ENCODE measurements around the gene ITPR3. TPM values are rescaled to one million over a fixed set of nuclear protein-coding genes. Genes with fewer than 3 reads are reported as not detected.
A peak's percentile ranks its signal among the peaks of the same experiment; 100 is the strongest.

Gene ITPR3
- total and polyA plus RNA-seq, 5 donors from 2014 or later, result 1.3 to 54.5 (median 2.2) TPM

DNA sequence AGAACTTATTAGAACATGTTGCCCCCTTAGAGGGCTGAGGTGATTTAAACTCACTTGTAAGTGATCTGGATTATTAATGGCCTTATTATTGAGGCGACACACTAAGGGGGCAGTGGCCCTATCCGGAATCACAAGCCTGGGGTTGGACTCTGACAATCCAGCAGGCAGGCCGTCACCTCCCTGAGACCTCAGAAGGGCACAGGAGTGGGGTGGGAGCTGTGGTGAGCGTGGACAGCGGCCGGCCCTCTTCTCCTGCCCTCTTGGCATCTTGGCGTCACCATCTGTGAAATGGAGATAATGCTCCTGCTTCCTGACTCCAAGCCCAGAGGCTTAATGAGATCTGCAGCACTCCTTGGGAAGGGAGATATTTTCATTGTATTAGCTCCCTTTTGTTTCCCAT is 106.0 kb downstream of the ITPR3 start:
- Histone ChIP-seq H3K27me3 (ENCODE audit: control insufficient read depth, insufficient read depth, low read length) (peaks cover 4% of the 10 kb centered on the region), H3K27ac (ENCODE audit: insufficient read depth, low read length, poor library complexity, severe bottlenecking) (no peak overlapping the region), H3K9me3 (ENCODE audit: control insufficient read depth in 2 of 2, low read length in 2 of 2) (no peaks in the 10 kb centered on the region), H3K4me3 (ENCODE audit: low read depth, low read length) (no peak overlapping the region), H3K36me3 (ENCODE audit: control insufficient read depth, insufficient read depth, low read length) (no peaks in the 10 kb centered on the region), H3K4me1 (ENCODE audit: control insufficient read depth, insufficient read depth, low read length, poor library complexity, severe bottlenecking) (no peaks in the 10 kb centered on the region)
- peaks cover 0 to 14% (median 3%) of the 10 kb centered on the region in 4 donors for H3K4me1 Mint-ChIP-seq
- peaks cover 35% of the 10 kb centered on the region for H3K27me3 Mint-ChIP-seq
- no peak overlapping the region for H3K27ac Mint-ChIP-seq
- no peaks in the 10 kb centered on the region for H3K9me3 Mint-ChIP-seq
- DNase-seq (no peak), ATAC-seq (ENCODE audit: low read depth in 2 of 2) (no peak)
- H3K4me3 Mint-ChIP-seq, result no peak overlapping the region
- H3K36me3 Mint-ChIP-seq, result no peaks in the 10 kb centered on the region

DNA sequence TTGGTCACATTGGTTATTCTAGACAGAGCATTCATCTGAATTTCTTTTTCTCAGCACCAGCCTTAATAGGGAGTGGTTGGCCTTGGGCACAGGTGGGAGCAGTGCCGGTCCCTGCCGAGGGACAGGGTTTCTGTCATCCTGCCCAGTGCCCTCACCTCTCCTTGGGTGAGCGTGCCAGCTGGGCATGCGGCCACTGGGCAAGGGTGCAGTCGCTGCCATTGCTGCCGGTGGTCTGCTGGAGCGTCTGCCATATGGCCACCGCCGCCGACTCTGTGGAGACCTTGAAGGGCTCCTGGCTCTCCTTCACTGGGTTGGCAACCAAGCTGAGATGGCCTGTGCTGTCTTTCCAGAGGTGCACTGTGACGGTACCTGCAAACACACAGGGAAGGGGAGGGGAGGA is 106.8 kb downstream of the ITPR3 start:
- no peaks in the 10 kb centered on the region for H3K9me3 ChIP-seq (ENCODE audit: control insufficient read depth in 2 of 2, low read length in 2 of 2)
- no peak for ATAC-seq (ENCODE audit: low read depth in 2 of 2)
- no peaks in the 10 kb centered on the region for H3K36me3 ChIP-seq (ENCODE audit: control insufficient read depth, insufficient read depth, low read length)
- no peak overlapping the region for H3K27ac ChIP-seq (ENCODE audit: insufficient read depth, low read length, poor library complexity, severe bottlenecking)
- H3K4me3 Mint-ChIP-seq, result no peak overlapping the region
- DNase-seq, result no peak
- peaks cover 2% of the 10 kb centered on the region for H3K27me3 ChIP-seq (ENCODE audit: control insufficient read depth, insufficient read depth, low read length)
- peaks cover 28% of the 10 kb centered on the region for H3K27me3 Mint-ChIP-seq
- H3K4me3 ChIP-seq (ENCODE audit: low read depth, low read length), result no peak overlapping the region
- H3K9me3 Mint-ChIP-seq, result no peaks in the 10 kb centered on the region
- peaks cover 0 to 14% (median 3%) of the 10 kb centered on the region in 4 donors for H3K4me1 Mint-ChIP-seq
- H3K4me1 ChIP-seq (ENCODE audit: control insufficient read depth, insufficient read depth, low read length, poor library complexity, severe bottlenecking), result no peaks in the 10 kb centered on the region
- no peak overlapping the region for H3K27ac Mint-ChIP-seq
- H3K36me3 Mint-ChIP-seq, result no peaks in the 10 kb centered on the region

DNA sequence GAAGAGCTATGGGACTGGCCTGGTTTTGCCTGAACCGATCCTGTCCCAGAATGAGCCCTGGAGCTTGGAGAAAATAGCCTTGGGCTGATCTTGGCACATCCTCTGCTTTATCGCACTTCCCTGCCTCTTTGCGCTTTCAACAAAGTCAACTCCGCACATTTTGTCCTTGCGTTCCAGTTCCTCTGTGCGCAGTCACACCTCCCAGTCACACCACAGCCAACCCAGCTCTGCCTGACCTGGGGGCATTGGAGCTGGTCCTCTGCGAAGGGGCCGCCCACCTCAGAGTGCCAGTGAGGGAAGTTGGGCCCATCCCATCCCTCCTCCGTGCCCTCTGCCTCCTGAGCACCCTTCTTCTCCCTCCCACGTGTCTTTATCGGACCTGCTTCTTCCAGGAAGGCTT is 107.3 kb downstream of the ITPR3 start:
- H3K4me1 Mint-ChIP-seq, result peaks cover 0 to 14% (median 3%) of the 10 kb centered on the region in 4 donors
- H3K9me3 Mint-ChIP-seq, result no peaks in the 10 kb centered on the region
- DNase-seq, result no peak
- no peak overlapping the region for H3K4me3 ChIP-seq (ENCODE audit: low read depth, low read length)
- no peak overlapping the region for H3K27ac Mint-ChIP-seq
- no peak for ATAC-seq (ENCODE audit: low read depth in 2 of 2)
- H3K27me3 Mint-ChIP-seq, result peaks cover 23% of the 10 kb centered on the region
- H3K36me3 ChIP-seq (ENCODE audit: control insufficient read depth, insufficient read depth, low read length), result no peaks in the 10 kb centered on the region
- no peaks in the 10 kb centered on the region for H3K36me3 Mint-ChIP-seq
- peaks cover 2% of the 10 kb centered on the region for H3K27me3 ChIP-seq (ENCODE audit: control insufficient read depth, insufficient read depth, low read length)
- no peak overlapping the region for H3K4me3 Mint-ChIP-seq
- H3K9me3 ChIP-seq (ENCODE audit: control insufficient read depth in 2 of 2, low read length in 2 of 2), result no peaks in the 10 kb centered on the region
- H3K4me1 ChIP-seq (ENCODE audit: control insufficient read depth, insufficient read depth, low read length, poor library complexity, severe bottlenecking), result no peaks in the 10 kb centered on the region
- H3K27ac ChIP-seq (ENCODE audit: insufficient read depth, low read length, poor library complexity, severe bottlenecking), result no peak overlapping the region

DNA sequence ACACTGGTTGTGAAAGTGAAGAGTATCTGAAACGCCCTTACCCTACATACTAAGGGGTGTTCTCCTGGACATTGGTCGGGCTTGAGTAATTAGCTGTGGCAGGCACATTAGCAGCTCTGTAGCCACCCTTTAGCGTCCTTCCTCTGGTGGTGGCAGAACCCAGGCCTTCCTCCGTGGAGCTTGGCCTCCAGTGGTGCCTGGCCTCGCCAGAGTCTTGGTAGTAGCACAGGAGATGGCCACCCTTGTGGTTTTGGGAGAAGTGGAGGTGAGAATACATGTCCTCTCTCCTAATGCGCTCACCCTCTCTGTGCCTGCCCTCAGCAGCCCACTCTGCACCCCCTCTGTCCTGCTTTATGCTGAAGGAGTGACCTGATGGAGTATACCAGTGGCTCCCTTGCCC is 107.9 kb downstream of the ITPR3 start:
- Mint-ChIP-seq H3K36me3 (no peaks in the 10 kb centered on the region), H3K27ac (no peak overlapping the region), H3K4me3 (no peak overlapping the region), H3K4me1 (peaks cover 0 to 8% (median 2%) of the 10 kb centered on the region in 4 donors), H3K27me3 (peaks cover 20% of the 10 kb centered on the region), H3K9me3 (no peaks in the 10 kb centered on the region)
- H3K27ac ChIP-seq (ENCODE audit: insufficient read depth, low read length, poor library complexity, severe bottlenecking), result no peak overlapping the region
- DNase-seq, result no peak
- H3K27me3 ChIP-seq (ENCODE audit: control insufficient read depth, insufficient read depth, low read length), result peaks cover 2% of the 10 kb centered on the region
- no peak overlapping the region for H3K4me3 ChIP-seq (ENCODE audit: low read depth, low read length)
- no peak for ATAC-seq (ENCODE audit: low read depth in 2 of 2)
- no peaks in the 10 kb centered on the region for H3K36me3 ChIP-seq (ENCODE audit: control insufficient read depth, insufficient read depth, low read length)
- no peaks in the 10 kb centered on the region for H3K4me1 ChIP-seq (ENCODE audit: control insufficient read depth, insufficient read depth, low read length, poor library complexity, severe bottlenecking)
- no peaks in the 10 kb centered on the region for H3K9me3 ChIP-seq (ENCODE audit: control insufficient read depth in 2 of 2, low read length in 2 of 2)

DNA sequence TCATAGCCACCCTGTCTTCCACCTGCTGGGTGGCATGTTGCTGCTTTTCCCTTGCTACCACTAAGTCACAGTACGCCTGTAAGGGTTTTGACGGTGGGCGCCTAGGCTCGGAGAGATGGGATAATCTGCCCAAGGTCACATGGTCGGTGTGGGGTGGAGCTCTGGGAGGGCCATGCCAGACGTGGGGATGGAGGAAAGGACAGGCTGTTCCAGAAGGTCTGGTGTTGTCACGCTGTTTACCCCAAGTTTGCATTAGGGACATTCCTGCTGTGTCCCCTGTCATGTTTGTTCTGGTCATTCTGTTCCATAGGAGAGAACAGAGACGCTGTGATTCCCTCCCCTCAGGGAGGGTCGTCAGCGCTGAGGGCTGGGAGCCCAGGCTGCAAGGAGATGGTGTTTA is 109.5 kb downstream of the ITPR3 start:
- Histone ChIP-seq H3K27ac (ENCODE audit: insufficient read depth, low read length, poor library complexity, severe bottlenecking) (no peak overlapping the region), H3K4me1 (ENCODE audit: control insufficient read depth, insufficient read depth, low read length, poor library complexity, severe bottlenecking) (no peaks in the 10 kb centered on the region), H3K27me3 (ENCODE audit: control insufficient read depth, insufficient read depth, low read length) (no peaks in the 10 kb centered on the region), H3K4me3 (ENCODE audit: low read depth, low read length) (no peak overlapping the region), H3K9me3 (ENCODE audit: control insufficient read depth in 2 of 2, low read length in 2 of 2) (no peaks in the 10 kb centered on the region), H3K36me3 (ENCODE audit: control insufficient read depth, insufficient read depth, low read length) (no peaks in the 10 kb centered on the region)
- Mint-ChIP-seq H3K27me3 (peaks cover 17% of the 10 kb centered on the region), H3K4me3 (no peak overlapping the region), H3K9me3 (no peaks in the 10 kb centered on the region), H3K4me1 (no peaks in the 10 kb centered on the region), H3K36me3 (no peaks in the 10 kb centered on the region), H3K27ac (peak overlapping the region in 2 of 3 donors; percentile 40 to 56)
- ATAC-seq (ENCODE audit: low read depth in 2 of 2) (no peak), DNase-seq (no peak)

DNA sequence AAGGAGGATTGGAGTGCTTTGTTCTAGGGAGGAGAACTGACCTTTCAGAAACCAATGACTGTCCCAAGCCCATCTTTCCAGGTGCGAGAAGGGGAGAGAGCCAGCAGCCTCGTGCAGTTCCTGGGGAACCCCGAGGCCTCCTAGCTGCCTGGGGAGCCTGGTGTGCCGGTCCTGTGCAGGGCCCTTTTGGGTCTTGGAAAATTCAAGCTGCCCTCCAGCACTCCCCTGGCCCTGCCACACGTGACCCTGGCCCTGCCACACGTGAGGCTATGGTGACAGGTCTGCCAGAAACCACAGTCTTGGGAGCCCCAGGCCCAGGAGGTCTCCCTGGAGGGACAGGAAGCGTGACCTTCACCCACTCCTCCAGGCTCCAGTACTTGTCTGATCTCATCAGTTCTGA is 109.9 kb downstream of the ITPR3 start:
- no peak overlapping the region for H3K4me3 Mint-ChIP-seq
- DNase-seq (no peak), ATAC-seq (ENCODE audit: low read depth in 2 of 2) (no peak)
- no peaks in the 10 kb centered on the region for H3K9me3 Mint-ChIP-seq
- H3K4me1 Mint-ChIP-seq, result no peaks in the 10 kb centered on the region
- Histone ChIP-seq H3K4me1 (ENCODE audit: control insufficient read depth, insufficient read depth, low read length, poor library complexity, severe bottlenecking) (no peaks in the 10 kb centered on the region), H3K27me3 (ENCODE audit: control insufficient read depth, insufficient read depth, low read length) (no peaks in the 10 kb centered on the region), H3K4me3 (ENCODE audit: low read depth, low read length) (no peak overlapping the region), H3K36me3 (ENCODE audit: control insufficient read depth, insufficient read depth, low read length) (no peaks in the 10 kb centered on the region), H3K9me3 (ENCODE audit: control insufficient read depth in 2 of 2, low read length in 2 of 2) (no peaks in the 10 kb centered on the region), H3K27ac (ENCODE audit: insufficient read depth, low read length, poor library complexity, severe bottlenecking) (no peak overlapping the region)
- peaks cover 13% of the 10 kb centered on the region for H3K27me3 Mint-ChIP-seq
- H3K36me3 Mint-ChIP-seq, result no peaks in the 10 kb centered on the region
- H3K27ac Mint-ChIP-seq, result no peak overlapping the region

DNA sequence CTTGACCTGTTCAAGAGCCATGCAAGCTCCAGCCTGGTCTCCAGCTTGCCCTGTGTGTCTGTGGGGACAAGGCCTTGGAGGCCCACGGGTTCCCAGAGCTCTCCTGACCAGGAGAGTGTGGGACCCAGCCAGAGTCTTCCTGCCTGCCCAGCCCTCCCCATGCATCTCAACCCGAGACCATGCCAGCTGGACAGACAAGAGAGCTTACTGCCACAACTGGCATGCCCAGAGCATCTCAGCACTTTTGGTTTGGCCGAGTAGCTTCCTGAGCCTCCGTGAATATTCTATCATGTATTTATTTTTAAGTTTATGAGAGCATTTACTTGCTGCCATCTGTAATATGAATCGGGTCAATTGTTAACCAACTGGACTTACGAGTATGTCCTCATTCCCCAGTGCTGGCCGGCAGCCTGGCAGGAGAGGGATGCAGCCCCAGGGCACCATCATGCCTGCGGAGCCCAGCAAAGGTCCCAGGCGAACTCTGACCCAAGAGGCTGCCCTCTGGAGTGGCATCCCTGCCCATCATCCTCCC is 110.7 kb downstream of the ITPR3 start:
- Histone ChIP-seq H3K4me3 (ENCODE audit: low read depth, low read length) (no peak overlapping the region), H3K27ac (ENCODE audit: insufficient read depth, low read length, poor library complexity, severe bottlenecking) (no peak overlapping the region), H3K27me3 (ENCODE audit: control insufficient read depth, insufficient read depth, low read length) (no peaks in the 10 kb centered on the region), H3K4me1 (ENCODE audit: control insufficient read depth, insufficient read depth, low read length, poor library complexity, severe bottlenecking) (no peaks in the 10 kb centered on the region), H3K9me3 (ENCODE audit: control insufficient read depth in 2 of 2, low read length in 2 of 2) (no peaks in the 10 kb centered on the region), H3K36me3 (ENCODE audit: control insufficient read depth, insufficient read depth, low read length) (no peaks in the 10 kb centered on the region)
- Mint-ChIP-seq H3K36me3 (no peaks in the 10 kb centered on the region), H3K4me1 (no peaks in the 10 kb centered on the region), H3K27me3 (peaks cover 11% of the 10 kb centered on the region), H3K27ac (no peak overlapping the region), H3K9me3 (no peaks in the 10 kb centered on the region), H3K4me3 (no peak overlapping the region)
- no peak for DNase-seq
- no peak for ATAC-seq (ENCODE audit: low read depth in 2 of 2)

DNA sequence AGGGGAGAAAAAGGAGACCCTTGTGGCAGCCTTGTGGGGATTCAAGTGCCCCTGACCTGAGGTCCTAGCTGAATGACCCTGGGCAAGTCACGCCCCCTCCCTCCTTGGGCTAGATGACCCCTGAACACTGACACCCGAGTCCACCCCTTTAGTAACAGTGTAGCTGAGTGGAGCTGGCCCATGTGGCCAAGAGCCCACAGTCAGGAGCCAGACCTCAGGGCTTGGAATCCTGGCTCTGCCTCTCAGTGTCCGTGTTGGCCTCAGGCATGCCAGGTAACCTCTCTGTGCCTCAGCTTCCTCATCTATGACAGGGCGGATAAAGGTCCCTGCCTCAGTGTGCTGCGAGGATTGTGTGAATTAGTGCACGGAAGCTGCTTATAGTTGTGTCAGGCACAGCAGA is 111.3 kb downstream of the ITPR3 start:
- Mint-ChIP-seq H3K27me3 (peaks cover 5% of the 10 kb centered on the region), H3K36me3 (no peaks in the 10 kb centered on the region), H3K4me3 (no peak overlapping the region), H3K9me3 (no peaks in the 10 kb centered on the region), H3K4me1 (no peaks in the 10 kb centered on the region), H3K27ac (no peak overlapping the region)
- H3K36me3 ChIP-seq (ENCODE audit: control insufficient read depth, insufficient read depth, low read length), result no peaks in the 10 kb centered on the region
- no peak overlapping the region for H3K4me3 ChIP-seq (ENCODE audit: low read depth, low read length)
- no peak for DNase-seq
- no peaks in the 10 kb centered on the region for H3K9me3 ChIP-seq (ENCODE audit: control insufficient read depth in 2 of 2, low read length in 2 of 2)
- ATAC-seq (ENCODE audit: low read depth in 2 of 2), result no peak
- no peaks in the 10 kb centered on the region for H3K27me3 ChIP-seq (ENCODE audit: control insufficient read depth, insufficient read depth, low read length)
- no peaks in the 10 kb centered on the region for H3K4me1 ChIP-seq (ENCODE audit: control insufficient read depth, insufficient read depth, low read length, poor library complexity, severe bottlenecking)
- no peak overlapping the region for H3K27ac ChIP-seq (ENCODE audit: insufficient read depth, low read length, poor library complexity, severe bottlenecking)

All from CD4-positive, CD25-positive, alpha-beta regulatory T cell (primary cell).